ENCODE measurements around the gene SFT2D1.

The SFT2D1 gene

DNA sequence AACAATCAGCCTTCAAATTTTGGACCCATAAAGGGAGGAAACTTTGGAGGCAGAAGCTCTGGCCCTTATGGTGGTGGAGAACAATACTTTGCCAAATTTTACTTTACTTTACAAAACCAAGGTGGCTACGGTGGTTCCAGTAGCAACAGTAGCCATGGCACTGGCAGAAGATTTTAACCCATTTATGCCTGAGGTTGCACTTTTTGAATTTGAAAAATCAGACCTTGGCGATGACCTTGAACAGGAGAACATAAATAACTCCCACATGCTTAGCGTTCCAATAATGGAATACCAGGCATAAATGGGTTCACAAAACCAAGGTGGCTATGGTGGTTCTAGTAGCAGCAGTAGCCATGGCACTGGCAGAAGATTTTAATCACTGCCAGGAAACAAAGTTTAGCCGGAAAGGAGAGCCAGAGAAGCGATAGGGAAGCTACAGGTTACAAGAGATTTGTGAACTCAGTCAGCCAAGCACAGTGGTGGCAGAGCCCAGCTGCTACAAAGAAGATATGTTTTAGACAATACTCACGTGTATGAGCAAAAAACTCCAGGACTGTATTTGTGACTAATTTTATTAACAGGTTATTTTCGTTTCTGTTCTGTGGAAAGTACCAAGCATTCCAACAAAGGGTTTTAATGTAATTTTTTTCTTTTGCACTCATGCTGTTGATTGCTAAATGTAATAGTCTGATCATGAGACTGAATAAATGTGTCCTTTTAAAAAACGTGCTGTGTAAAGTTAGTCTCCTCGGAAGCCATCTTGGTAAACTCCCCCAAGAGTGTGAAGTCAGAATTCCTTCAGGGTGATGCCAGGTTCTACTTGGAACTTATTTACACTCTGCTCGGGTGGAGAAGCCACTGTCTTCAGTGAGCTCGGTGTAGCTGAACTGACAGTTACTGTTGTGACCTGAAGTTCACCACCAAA is 6.7 kb downstream of the SFT2D1 start:
- TF ChIP-seq, protein P1, sequence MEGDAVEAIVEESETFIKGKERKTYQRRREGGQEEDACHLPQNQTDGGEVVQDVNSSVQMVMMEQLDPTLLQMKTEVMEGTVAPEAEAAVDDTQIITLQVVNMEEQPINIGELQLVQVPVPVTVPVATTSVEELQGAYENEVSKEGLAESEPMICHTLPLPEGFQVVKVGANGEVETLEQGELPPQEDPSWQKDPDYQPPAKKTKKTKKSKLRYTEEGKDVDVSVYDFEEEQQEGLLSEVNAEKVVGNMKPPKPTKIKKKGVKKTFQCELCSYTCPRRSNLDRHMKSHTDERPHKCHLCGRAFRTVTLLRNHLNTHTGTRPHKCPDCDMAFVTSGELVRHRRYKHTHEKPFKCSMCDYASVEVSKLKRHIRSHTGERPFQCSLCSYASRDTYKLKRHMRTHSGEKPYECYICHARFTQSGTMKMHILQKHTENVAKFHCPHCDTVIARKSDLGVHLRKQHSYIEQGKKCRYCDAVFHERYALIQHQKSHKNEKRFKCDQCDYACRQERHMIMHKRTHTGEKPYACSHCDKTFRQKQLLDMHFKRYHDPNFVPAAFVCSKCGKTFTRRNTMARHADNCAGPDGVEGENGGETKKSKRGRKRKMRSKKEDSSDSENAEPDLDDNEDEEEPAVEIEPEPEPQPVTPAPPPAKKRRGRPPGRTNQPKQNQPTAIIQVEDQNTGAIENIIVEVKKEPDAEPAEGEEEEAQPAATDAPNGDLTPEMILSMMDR (IDR thresholded peaks at IDR 0.05; ENCODE audit: low read depth, low read length, missing control alignments): no peak
- H3K4me3 ChIP-seq (replicated peaks; ENCODE audit: low read depth, low read length): no peak overlapping the region
- DNase-seq (ENCODE audit: extremely low read depth, low read depth): no peak

- no peak for DNase-seq (ENCODE audit: extremely low read depth, low read depth)
- no peak overlapping the region for H3K4me3 ChIP-seq (replicated peaks; ENCODE audit: low read depth, low read length)
- TF ChIP-seq, protein P1 (IDR thresholded peaks at IDR 0.05; ENCODE audit: low read depth, low read length, missing control alignments): no peak
These were observed 7.5 kb downstream of the SFT2D1 start for GRCh38 chr6:166334878-166335277.

DNA sequence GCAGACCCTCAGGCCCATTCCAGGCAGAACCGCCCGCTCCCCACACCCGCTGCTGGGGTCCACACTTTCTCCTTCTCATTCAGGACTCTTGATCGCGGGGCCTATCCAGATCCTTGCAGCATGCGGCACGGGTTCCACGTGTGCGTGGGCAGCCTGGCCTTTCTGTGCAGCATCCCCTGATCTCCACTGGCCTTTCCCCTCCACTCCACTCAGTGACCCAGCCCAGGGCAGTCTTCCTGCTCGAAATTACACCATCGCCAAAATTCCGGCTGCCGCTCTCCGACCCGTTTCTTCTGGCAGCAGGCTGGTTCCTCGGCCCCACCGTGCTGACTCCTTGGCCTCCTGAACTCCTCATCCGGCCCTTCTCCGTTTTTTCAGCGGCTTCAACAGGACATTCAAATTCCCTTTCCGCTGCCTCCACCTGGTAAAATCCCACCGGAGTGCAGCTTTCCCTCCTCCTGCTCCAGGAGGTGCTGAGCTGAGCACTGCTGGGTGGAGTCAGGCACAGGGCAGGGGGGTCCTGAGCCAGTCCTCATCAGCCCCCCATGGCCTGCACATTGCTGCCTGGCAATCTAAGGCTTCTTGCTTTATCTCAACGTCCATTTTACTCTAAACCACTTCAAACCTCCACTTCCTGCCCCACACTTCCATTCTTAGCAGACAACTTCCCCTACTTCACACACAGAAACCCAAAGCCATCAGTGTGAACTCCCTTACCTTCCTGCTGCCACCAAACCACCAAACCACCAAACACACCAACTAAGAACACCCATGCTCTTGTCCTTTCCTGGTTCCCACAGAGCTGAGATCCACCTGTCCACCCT is 9.0 kb downstream of the SFT2D1 start:
- H3K4me3 ChIP-seq (replicated peaks; ENCODE audit: low read depth, low read length): no peak overlapping the region
- TF ChIP-seq, protein P1 (IDR thresholded peaks at IDR 0.05; ENCODE audit: low read depth, low read length, missing control alignments): no peak
- no peak for DNase-seq (ENCODE audit: extremely low read depth, low read depth)

GRCh38 chr6:166331503-166332415 is 10.6 kb downstream of the SFT2D1 start:
- TF ChIP-seq, protein P1 (IDR thresholded peaks at IDR 0.05; ENCODE audit: low read depth, low read length, missing control alignments): no peak

DNA sequence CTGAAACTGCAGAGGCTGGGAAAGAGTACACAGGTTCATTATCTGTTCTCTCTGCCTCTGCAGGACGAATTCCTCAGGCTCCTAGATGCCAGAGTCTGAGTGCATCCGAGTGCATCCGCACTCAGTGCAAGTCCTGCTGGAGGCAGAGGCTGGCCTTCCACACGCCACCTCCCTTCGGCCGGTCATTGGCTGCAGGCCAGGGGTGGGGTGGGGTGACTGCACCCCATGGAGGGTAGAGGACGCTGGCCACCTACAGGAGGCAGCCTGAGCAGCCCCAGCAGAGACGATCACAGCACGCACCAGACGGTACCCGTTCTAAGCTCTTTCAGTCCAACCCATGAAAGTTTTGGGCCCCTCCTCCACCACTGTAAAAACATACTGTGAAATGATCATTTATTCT is 11.7 kb downstream of the SFT2D1 start:
- H3K4me3 ChIP-seq (replicated peaks; ENCODE audit: low read depth, low read length): no peak overlapping the region
- TF ChIP-seq, protein P1 (IDR thresholded peaks at IDR 0.05; ENCODE audit: low read depth, low read length, missing control alignments): no peak
- no peak for DNase-seq (ENCODE audit: extremely low read depth, low read depth)

More at GRCh38 chr6:166331503-166332415, 10.6 kb downstream of the SFT2D1 start:
- no peak overlapping the region for H3K4me3 ChIP-seq (replicated peaks; ENCODE audit: low read depth, low read length)
- no peak for DNase-seq (ENCODE audit: extremely low read depth, low read depth)

All from HFF-Myc (cell line).